Upper lobe of left lung (tissue), 4 donors: ENCODE measurements around the gene PDE6A.

Experiments used
- EP300 ChIP-seq, 4 donors: sonication (generic); formaldehyde crosslinking; IDR thresholded peaks; one replicate each; pipeline ENCODE4 v1.5.1; 2017; ENCODE audit warnings: antibody characterized with exemption in 4 of 4, control low read depth in 2 of 4
- TF ChIP-seq, protein P1 (sequence below), 6 experiments: fragments of 450-650 bp in 4 of 6; fragments of 200-600 bp in 2 of 6; sonication (generic) in 2 of 6; IDR thresholded peaks; one replicate each; pipeline ENCODE4 v1.5.1; 2016 to 2019; ENCODE audit warnings: antibody characterized with exemption in 6 of 6

DNA sequence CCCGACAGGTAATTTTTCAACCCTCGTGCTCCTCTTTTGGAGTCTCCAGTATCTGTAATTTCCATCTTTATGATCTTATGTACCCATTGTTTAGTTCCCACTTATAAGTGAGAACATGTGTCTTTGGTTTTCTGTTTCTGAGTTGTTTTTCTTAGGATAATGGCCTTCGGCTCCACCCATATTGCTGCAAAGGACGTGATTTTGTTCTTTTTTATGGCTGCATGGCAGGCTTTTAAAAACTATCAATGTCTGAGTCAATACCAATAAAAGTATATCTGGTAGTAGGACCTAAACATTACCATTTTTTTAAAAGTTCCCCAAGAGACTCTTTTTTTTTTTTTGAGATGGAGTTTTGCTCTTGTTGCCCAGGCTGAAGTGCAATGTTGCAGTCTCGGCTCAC is 12.1 kb upstream of the PDE6A start:
- no peak for TF ChIP-seq EP300 (IDR thresholded peaks at IDR 0.05)
- TF ChIP-seq, protein P1, sequence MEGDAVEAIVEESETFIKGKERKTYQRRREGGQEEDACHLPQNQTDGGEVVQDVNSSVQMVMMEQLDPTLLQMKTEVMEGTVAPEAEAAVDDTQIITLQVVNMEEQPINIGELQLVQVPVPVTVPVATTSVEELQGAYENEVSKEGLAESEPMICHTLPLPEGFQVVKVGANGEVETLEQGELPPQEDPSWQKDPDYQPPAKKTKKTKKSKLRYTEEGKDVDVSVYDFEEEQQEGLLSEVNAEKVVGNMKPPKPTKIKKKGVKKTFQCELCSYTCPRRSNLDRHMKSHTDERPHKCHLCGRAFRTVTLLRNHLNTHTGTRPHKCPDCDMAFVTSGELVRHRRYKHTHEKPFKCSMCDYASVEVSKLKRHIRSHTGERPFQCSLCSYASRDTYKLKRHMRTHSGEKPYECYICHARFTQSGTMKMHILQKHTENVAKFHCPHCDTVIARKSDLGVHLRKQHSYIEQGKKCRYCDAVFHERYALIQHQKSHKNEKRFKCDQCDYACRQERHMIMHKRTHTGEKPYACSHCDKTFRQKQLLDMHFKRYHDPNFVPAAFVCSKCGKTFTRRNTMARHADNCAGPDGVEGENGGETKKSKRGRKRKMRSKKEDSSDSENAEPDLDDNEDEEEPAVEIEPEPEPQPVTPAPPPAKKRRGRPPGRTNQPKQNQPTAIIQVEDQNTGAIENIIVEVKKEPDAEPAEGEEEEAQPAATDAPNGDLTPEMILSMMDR (IDR thresholded peaks at IDR 0.05): no peak
